HG03378 (cell line): Measurements from ENCODE around the gene IKZF3.
"Not testable (repeated sequence)": the region's sequence is repeated elsewhere in the genome, so short reads cannot be mapped to it uniquely, and the experiment has no call there.

Source experiments
- ATAC-seq: cut with Tn5 transposase; IDR thresholded peaks from one replicate; pipeline ENCODE4 v1.9.1; 2021; ENCODE audit warnings: mild to moderate bottlenecking, moderate library complexity; ENCODE audit not compliant: unreplicated experiment

IKZF3 gene

DNA sequence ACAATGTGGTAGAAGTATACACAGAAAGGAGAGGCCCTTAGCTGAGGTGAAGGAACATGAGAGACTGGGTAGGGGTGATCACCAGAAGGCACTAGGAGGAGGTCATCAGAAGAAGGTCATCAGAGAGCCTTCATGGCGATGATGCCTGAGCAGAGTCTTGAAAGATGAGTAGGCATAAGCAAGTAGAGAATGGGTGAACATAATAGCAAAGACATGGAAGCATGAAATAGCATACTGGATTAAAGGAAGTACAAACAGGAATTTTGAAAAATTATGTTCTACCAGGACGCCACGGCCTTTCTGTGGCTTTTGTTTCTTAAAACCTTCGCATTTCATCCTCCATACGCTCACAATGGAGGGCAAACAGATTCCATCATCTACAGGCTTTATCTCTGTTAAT, 2.9 kb downstream of the IKZF3 start:
- ATAC-seq = no peak

DNA sequence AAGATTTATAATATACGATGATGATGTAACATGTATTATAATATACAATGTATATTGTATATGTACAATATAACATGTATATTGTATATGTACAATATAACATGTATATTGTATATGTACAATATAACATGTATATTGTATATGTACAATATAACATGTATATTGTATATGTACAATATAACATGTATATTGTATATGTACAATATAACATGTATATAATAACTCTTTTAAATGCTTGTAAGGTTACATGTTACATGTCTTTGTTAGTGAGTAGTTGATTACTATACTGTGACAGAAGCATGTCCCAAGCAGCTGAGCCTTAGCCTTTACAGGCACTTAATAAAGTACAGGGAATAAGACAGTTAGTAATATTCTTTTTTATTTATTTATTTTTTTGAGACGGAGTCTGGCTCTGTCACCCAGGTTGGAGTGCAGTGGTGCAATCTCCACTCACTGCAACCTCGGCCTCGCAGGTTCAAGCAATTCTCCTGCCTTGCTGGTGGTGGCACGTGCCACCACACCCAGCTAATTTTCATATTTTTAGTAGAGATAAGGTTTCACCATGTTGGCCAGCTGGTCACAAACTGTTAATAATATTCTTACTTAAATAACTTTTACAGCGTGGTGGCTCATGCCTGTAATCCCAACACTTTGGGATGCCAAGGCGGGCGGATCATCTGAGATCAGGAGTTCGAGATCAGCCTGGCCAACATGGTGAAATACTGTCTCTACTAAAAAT, 8.0 kb downstream of the IKZF3 start:
- ATAC-seq = not testable (repeated sequence)

- ATAC-seq = no peak
Measured at GRCh38 chr17:39854909-39855308, 9.2 kb downstream of the IKZF3 start.

DNA sequence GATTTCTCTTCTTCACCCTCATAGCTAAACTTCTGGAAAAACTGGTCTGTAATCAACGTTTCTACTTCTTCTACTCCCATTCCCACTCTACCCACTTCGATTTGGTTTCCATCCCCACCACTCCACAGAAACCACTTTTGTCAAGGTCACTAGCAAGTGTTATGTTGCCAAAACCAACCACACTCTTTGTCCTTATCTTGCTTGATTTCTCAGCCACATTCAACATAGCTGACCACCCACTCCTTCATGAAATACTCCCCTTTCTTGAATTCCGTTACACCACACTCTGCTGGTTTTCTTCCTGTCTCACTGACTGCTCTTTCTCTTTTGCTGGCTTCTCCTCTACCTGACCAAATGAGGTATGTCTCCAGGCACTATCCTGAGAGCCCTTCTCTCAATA, 11.9 kb downstream of the IKZF3 start:
- ATAC-seq = no peak

- ATAC-seq = not testable (repeated sequence)
Measured at GRCh38 chr17:39850186-39850585, 13.9 kb downstream of the IKZF3 start.

- ATAC-seq = no peak
Measured at GRCh38 chr17:39848600-39848999, 15.5 kb downstream of the IKZF3 start.

DNA sequence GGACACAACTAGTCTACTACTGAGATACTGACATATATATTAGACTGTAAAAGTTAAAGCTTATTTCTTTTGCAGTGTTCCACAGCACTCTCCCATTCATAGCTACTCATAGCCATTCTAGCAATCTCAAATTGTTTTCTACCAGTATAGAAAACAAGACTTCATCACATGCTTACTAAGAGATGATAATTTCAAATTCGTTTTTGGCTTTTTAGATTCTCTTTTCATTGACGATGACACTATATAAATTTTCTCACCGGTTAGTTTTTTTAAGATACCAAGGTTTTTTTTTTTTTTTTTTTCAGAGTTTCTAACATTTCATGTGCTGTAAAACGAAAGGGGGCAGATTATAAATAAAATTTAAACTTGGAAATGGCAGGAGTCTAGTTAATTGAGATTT, 17.9 kb downstream of the IKZF3 start:
- ATAC-seq = no peak

DNA sequence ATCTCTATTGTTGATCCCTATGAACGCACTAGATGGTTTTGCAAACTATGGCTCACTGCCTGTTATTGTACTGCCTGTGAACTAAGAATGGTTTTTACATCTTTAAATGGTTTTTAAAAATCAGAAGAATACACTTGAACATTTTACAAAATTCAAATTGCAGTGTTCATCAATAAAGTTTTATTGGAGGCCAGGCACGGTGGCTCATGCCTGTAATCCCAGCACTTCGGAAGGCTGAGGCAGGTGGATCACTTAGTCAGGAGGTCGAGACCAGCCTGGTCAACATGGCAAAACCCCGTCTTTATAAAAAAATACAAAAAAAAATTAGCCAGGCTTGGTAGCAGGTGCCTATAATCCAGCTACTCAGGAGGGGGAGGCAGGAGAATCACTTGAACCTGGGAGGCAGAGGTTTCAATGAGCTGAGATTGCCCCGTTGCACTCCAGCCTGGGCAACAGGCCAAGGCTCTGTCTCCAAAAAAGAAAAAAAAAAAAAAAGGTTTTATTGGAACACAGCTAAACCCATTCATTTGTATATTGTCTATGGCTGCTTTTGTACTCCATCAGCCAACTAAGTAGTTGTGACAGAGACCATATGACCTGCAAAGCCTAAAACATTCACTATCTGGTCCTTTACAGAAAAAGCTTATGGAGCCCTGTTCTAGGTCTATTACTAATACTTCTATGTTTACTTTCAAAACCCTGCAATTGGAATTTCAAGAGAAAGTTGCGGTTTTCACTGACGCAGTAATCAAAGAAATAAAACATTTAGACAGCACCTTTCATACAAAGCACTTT, 18.9 kb downstream of the IKZF3 start:
- no peak for ATAC-seq

DNA sequence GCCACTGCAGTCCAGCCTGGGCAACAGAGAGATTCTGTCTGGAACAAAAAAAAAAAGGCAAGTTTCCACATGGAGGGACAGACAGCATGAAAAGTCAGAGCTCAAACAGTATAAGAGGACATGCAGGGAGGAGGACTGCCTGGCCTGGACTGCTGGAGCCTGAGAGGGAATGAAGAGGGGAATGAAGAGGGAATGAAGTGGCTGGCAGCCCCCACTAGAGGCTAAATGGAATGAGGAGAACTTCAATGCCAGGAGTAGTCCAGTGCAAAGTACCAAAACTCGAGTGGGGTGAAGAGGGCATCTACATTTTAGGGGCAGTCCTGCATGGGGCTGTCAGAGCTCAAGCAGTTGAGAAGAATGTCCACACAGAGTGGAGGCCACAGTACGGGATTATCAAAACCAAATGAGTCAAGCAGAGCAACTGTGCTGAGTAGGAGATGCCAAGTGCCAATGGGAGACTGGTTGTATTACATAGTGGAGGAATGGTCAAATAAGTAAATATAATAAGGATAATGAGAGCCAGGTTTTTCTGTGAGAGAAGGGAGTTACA, 22.9 kb downstream of the IKZF3 start:
- no peak for ATAC-seq

- ATAC-seq = no peak
Measured at GRCh38 chr17:39838784-39839183, 25.3 kb downstream of the IKZF3 start.

GRCh38 chr17:39838057-39838456, 26.1 kb downstream of the IKZF3 start:
- ATAC-seq = no peak

GRCh38 chr17:39836117-39836516, 28.0 kb downstream of the IKZF3 start:
- no peak for ATAC-seq

DNA sequence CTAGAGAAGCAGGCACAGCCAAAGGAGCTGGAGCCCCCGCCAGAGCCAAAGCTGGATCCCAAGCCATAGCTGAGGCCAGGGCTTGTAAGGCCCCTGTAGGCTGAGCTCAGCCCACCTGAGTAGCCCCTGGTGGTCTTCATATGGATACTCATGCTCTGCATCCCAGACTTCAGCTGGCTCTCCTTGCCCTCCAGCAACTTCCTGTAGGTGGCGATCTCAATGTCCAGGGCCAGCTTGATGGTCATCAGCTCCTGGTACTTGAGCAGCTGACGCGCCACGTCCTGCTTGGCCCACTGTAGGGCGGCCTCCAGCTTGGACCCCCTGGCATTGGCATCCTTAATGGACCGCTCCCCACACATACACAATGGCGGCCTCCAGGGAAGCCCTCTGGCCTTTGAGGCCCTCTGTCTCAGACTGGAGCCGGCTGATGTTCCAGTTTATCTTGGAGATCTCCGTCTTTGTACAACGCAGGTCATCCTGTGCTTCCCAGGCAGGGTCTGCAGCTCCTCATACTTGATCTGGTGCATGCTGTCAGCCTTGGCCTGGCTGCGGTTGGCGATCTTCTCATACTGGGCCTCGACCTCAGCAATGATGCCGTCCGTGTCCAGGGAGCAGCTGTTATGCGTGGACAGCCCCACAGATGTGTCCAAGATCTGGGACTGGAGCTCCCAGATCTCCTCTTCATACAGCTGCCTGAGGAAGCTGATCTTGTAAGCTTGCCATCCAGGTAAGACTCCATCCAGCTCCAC, 28.9 kb downstream of the IKZF3 start:
- ATAC-seq = no peak

DNA sequence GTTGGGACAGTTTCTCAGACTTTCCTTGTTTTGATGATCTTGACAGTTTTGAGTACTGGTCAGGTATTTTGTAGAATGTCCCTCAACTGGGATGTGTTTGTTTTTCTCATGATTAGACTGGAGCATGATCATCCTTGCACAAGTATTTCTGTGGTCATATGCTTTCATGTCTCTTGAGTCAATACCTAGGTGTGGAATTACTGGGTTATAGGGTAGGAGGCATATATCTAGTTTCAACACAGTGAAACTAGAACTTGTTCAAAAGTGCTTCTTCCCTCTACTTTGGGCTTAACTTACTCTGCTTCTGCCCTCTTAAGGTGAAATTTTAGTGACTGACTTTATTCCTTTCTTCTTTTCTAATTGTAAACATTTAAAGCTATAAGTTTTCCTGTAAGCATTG, 30.1 kb downstream of the IKZF3 start:
- ATAC-seq = no peak

DNA sequence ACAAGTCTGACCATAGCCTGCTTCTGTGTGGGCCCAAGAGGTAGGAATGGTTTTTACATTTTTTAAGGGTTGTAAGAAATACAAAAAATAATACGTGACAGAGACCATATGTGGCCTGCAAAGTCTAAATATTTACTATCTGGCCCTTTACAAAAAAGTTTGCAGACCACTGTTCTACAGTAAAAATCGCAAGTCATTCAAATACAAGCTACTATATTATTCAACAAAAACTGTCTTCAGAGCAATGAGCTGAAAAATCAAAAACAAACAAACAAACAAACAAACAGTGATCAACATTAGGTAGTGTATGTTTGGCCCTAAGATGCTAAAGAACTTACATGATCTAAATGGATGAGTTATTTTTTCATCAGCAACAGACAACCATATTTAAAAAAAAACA, 32.5 kb downstream of the IKZF3 start:
- ATAC-seq = no peak

DNA sequence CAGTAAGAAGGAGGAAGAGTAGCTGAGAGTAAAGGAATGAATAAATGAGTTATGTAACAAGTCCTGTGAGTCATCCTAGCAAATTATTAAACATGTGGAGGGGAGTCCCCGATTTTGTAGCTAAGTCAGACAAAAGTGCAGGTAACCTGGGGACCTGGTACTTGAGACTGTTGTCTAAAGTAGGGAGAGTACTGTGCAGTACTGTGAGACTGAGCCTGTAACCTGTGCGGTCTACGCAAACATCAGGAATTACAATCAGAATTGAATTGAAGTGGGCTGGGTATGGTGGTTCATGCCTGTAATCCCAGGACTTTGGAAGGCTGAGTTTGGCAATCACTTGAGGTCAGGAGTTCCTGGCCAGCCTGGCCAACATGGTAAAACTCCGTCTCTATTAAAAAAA, 35.7 kb downstream of the IKZF3 start:
- no peak for ATAC-seq

DNA sequence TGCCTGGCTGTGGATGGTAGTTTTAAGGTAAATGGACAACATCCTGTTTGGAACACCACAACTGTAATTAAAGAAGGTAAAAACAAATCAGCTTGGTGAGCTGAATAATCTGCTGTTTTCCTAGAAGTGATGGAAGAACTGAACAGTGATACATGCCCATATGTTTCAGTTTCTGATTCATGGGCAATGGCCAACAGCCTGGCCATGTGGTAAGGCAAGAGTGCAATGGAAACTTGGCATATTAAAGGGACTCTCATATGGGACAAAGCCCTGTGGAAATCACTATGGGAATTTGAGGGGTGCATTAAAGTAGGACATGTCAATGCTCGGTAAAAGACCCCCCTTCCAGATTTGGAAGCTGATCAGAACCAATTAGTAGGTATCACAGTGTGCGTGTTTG, 37.8 kb downstream of the IKZF3 start:
- no peak for ATAC-seq

GRCh38 chr17:39823407-39824054, 40.6 kb downstream of the IKZF3 start:
- no peak for ATAC-seq

DNA sequence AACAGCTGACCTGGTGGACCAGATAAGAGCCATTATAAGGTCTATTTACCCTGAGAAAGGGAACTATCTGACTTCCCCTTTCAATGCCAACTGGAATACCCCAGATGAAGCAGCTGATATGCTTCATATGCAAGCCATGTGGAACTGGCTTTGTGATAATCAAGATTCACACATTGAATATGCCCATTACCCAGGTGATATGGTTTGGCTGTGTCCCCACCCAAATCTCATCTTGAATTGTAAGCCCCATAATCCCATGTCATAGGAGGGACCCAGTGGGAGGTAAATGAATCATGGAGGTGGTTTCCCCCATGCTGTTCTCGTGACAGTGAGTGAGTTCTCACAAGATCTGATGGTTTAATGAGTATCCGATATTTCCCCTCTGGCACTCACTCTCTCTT, 42.1 kb downstream of the IKZF3 start:
- ATAC-seq = no peak

DNA sequence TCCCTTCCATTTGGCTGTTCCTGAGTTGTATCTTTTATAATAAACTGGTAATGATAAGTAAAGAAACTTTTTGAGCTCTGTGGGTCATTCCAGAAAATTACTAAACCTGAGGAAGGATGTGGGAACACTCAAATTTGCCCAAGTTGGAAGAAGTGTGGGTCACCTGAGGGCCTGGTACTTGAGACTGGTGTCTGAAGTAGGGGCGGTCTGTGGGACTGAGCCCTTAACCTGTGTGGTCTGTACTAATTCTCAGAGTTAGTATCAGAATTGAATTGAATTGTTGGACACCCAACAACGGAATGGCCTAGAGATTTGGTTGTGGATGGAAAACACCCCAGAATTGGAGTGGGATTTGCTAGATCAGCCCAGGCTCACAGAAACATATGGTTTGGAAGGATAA, 43.1 kb downstream of the IKZF3 start:
- no peak for ATAC-seq

DNA sequence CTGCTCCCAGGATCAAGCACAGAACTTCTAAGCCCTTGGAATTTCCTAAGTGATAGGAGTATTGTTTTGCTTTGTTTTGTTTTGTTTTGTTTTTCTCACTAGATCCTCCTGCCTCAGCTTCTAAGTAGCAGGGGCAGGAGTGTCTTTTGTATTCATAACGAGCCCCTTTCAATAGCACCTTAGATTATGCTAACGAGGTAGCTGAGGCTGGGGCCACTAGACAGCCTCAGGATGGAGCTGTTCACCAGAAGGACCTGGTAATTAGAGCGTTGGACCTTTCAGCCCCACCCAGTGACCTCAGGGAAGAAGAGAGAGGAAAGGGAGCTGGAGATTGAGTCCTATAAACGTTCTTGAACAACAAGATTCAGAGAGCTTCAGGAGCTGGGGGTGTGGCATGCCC, 43.6 kb downstream of the IKZF3 start:
- no peak for ATAC-seq
